DMS 273 (cell line): Measurements from ENCODE around the gene PCDHB9.
"Not testable (repeated sequence)": the region's sequence is repeated elsewhere in the genome, so short reads cannot be mapped to it uniquely, and the experiment has no call there.

Experiments
- DNase-seq: peaks from one replicate; lab custom pipeline; 2025; ENCODE audit not compliant: unreplicated experiment; lab: John Stamatoyannopoulos, UW

The PCDHB9 gene

GRCh38 chr5:141234109-141234667 is 47.2 kb downstream of the PCDHB9 start:
- no peak for DNase-seq

GRCh38 chr5:141235922-141236321 is 49.0 kb downstream of the PCDHB9 start:
- DNase-seq: not testable (repeated sequence)

GRCh38 chr5:141236516-141237313 is 49.8 kb downstream of the PCDHB9 start:
- no peak for DNase-seq
